ENCODE data around the gene MAPT.

The MAPT gene

GRCh38 chr17:45953561-45953960, 59.2 kb downstream of the MAPT start:
- TF ChIP-seq EGR1 (IDR thresholded peaks at IDR 0.05) (no peak), TCF12 (IDR thresholded peaks at IDR 0.05; ENCODE audit: low read depth) (no peak), MAX (IDR thresholded peaks at IDR 0.05) (no peak), FOXM1 (IDR thresholded peaks at IDR 0.05; ENCODE audit: borderline replicate concordance, low read depth) (no peak), EP300 (IDR thresholded peaks at IDR 0.05; ENCODE audit: borderline replicate concordance) (no peak), ZBTB7A (IDR thresholded peaks at IDR 0.05; ENCODE audit: low read depth) (no peak), TAF1 (IDR thresholded peaks at IDR 0.05; ENCODE audit: low read depth) (no peak), RAD21 (IDR thresholded peaks at IDR 0.05; ENCODE audit: low read depth) (no peak), TEAD4 (IDR thresholded peaks at IDR 0.05) (no peak), YY1 (IDR thresholded peaks at IDR 0.05; ENCODE audit: low read depth) (no peak), CEBPB (IDR thresholded peaks at IDR 0.05) (no peak), NFIC (IDR thresholded peaks at IDR 0.05) (no peak), CREB1 (IDR thresholded peaks at IDR 0.05; ENCODE audit: low read depth) (no peak)
- TF ChIP-seq, protein P1, sequence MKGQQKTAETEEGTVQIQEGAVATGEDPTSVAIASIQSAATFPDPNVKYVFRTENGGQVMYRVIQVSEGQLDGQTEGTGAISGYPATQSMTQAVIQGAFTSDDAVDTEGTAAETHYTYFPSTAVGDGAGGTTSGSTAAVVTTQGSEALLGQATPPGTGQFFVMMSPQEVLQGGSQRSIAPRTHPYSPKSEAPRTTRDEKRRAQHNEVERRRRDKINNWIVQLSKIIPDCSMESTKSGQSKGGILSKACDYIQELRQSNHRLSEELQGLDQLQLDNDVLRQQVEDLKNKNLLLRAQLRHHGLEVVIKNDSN (IDR thresholded peaks at IDR 0.05), result no peak
- TF ChIP-seq, protein P2, sequence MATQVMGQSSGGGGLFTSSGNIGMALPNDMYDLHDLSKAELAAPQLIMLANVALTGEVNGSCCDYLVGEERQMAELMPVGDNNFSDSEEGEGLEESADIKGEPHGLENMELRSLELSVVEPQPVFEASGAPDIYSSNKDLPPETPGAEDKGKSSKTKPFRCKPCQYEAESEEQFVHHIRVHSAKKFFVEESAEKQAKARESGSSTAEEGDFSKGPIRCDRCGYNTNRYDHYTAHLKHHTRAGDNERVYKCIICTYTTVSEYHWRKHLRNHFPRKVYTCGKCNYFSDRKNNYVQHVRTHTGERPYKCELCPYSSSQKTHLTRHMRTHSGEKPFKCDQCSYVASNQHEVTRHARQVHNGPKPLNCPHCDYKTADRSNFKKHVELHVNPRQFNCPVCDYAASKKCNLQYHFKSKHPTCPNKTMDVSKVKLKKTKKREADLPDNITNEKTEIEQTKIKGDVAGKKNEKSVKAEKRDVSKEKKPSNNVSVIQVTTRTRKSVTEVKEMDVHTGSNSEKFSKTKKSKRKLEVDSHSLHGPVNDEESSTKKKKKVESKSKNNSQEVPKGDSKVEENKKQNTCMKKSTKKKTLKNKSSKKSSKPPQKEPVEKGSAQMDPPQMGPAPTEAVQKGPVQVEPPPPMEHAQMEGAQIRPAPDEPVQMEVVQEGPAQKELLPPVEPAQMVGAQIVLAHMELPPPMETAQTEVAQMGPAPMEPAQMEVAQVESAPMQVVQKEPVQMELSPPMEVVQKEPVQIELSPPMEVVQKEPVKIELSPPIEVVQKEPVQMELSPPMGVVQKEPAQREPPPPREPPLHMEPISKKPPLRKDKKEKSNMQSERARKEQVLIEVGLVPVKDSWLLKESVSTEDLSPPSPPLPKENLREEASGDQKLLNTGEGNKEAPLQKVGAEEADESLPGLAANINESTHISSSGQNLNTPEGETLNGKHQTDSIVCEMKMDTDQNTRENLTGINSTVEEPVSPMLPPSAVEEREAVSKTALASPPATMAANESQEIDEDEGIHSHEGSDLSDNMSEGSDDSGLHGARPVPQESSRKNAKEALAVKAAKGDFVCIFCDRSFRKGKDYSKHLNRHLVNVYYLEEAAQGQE (IDR thresholded peaks at IDR 0.05; ENCODE audit: low read depth), result no peak

- TF ChIP-seq, protein P1 (IDR thresholded peaks at IDR 0.05), result no peak
- TF ChIP-seq TEAD4 (IDR thresholded peaks at IDR 0.05), result no peak
- no peak for TF ChIP-seq RAD21 (IDR thresholded peaks at IDR 0.05; ENCODE audit: low read depth)
- TF ChIP-seq NFIC (IDR thresholded peaks at IDR 0.05), result no peak
- no peak for TF ChIP-seq TCF12 (IDR thresholded peaks at IDR 0.05; ENCODE audit: low read depth)
- TF ChIP-seq ZBTB7A (IDR thresholded peaks at IDR 0.05; ENCODE audit: low read depth), result no peak
- TF ChIP-seq EP300 (IDR thresholded peaks at IDR 0.05; ENCODE audit: borderline replicate concordance), result no peak
- no peak for TF ChIP-seq YY1 (IDR thresholded peaks at IDR 0.05; ENCODE audit: low read depth)
- no peak for TF ChIP-seq CREB1 (IDR thresholded peaks at IDR 0.05; ENCODE audit: low read depth)
- TF ChIP-seq, protein P2 (IDR thresholded peaks at IDR 0.05; ENCODE audit: low read depth), result no peak
- no peak for TF ChIP-seq FOXM1 (IDR thresholded peaks at IDR 0.05; ENCODE audit: borderline replicate concordance, low read depth)
- no peak for TF ChIP-seq EGR1 (IDR thresholded peaks at IDR 0.05)
- no peak for TF ChIP-seq MAX (IDR thresholded peaks at IDR 0.05)
- no peak for TF ChIP-seq CEBPB (IDR thresholded peaks at IDR 0.05)
- no peak for TF ChIP-seq TAF1 (IDR thresholded peaks at IDR 0.05; ENCODE audit: low read depth)
Observed at GRCh38 chr17:45954914-45955313, 60.6 kb downstream of the MAPT start.

DNA sequence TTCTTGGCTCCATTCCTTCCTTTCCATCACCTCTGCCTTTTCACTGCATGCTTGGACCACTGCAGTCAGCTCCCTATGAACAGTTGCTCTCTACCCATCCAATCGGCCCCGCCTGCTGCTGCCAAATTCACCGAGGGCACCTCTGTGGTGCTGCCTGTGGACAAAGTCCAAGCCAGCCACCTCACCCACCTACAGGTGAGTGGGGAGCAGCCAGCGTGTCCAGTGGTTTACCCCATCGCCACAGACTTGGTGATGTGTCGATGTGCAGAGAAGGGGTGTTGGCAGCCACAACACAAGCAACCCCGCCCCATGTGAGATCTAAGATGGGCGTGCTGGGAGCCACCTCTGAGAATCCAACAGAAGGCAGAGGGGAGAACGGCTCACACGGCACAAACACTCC, 61.0 kb downstream of the MAPT start:
- TF ChIP-seq ZBTB7A (IDR thresholded peaks at IDR 0.05; ENCODE audit: low read depth) (no peak), TCF12 (IDR thresholded peaks at IDR 0.05; ENCODE audit: low read depth) (no peak), CEBPB (IDR thresholded peaks at IDR 0.05) (no peak), MAX (IDR thresholded peaks at IDR 0.05) (no peak), EGR1 (IDR thresholded peaks at IDR 0.05) (no peak), FOXM1 (IDR thresholded peaks at IDR 0.05; ENCODE audit: borderline replicate concordance, low read depth) (no peak), TAF1 (IDR thresholded peaks at IDR 0.05; ENCODE audit: low read depth) (no peak), TEAD4 (IDR thresholded peaks at IDR 0.05) (no peak), RAD21 (IDR thresholded peaks at IDR 0.05; ENCODE audit: low read depth) (no peak), YY1 (IDR thresholded peaks at IDR 0.05; ENCODE audit: low read depth) (no peak), EP300 (IDR thresholded peaks at IDR 0.05; ENCODE audit: borderline replicate concordance) (no peak), NFIC (IDR thresholded peaks at IDR 0.05) (no peak), CREB1 (IDR thresholded peaks at IDR 0.05; ENCODE audit: low read depth) (no peak)
- TF ChIP-seq, protein P1 (IDR thresholded peaks at IDR 0.05), result no peak
- TF ChIP-seq, protein P2 (IDR thresholded peaks at IDR 0.05; ENCODE audit: low read depth), result no peak

All from Ishikawa (cell line).